Measurements from ENCODE around the gene SOAT2. TPM values are rescaled to one million over a fixed set of nuclear protein-coding genes. Genes with fewer than 3 reads are reported as not detected.

Gene SOAT2
- polyA plus RNA-seq, 1 donor (not counting 4 experiments of a cell fraction or from before 2014, with no cell fraction given) = not detected

DNA sequence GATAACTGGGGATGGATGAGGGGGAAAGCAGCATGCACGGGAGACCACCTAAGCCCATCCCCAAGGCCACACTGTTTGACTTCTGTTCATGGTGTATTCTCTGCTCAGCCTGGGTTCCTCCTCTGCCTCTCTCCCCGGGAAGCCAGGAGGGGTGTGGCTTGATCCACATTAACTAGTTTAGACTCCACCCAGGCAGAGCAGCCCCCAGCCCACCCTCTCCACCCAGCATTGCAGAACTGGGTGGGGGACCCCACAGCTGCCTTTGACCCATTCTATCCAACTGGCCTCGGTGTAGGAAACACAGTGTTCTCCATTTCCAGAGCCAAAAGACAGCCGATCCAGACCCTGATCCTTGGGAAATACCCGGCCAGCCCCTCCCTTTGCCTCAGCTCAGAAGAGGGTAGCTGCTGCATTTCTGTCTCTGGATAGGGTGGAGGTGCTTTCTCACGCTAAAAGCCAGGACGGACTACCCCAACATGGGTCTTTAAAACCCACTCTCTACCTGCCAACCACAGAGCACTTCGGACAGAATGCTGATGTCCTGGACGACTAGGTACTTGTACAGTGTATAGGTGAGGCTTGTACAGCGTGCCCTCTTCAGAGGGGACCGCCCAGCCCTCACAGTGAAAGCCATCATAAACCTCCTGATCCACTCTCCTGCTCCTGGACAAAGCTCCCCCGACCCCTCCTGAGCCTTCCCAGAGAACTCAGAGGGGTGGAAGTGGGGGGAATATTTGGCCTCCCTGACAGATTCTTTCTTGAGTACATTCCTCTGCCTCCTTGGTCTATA is 33.5 kb upstream of the SOAT2 start:
- dilution Hi-C loops (cut with MboI; ENCODE audit: extremely low pct_ligation_motif_present, low sequenced_read_pairs) = no loop called here

DNA sequence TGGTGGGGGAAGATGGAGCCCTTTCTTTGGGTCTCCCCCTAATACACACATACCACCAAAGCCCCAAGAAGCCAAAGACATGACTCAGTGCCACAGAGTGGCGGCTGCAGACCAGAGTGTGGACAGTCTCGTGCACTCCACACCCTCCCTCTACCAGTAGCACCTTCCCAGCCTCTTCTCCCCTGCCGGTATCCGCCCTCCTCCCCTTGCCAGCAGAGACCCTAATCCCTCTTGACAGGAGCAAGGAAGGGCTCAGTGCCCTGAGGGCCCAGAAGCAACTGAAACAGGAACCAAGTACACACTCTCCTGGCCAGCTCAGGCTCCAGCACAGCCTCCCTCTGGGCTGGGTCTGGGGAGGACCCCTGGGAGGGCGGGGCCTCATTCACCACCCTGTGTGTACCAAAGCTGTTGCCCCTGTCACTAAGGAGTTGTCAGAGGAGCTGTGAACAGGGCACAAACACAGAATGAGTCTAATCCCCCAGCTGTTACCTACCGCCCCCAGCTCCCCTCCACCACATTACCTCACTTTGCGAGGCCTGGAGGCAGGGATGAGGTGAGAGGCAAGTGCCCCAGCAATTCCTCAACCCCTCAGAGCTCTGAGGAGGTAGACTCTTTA is 32.3 kb upstream of the SOAT2 start:
- Histone ChIP-seq H4K20me1 (ENCODE audit: control insufficient read depth, extremely low read depth, insufficient read depth, low read length) (no peaks in the 10 kb centered on the region), H3K9ac (ENCODE audit: control insufficient read depth, extremely low read depth, insufficient read depth, low read length) (no peak overlapping the region), H3K27me3 (ENCODE audit: control insufficient read depth, extremely low read depth, insufficient read depth, low read length) (no peaks in the 10 kb centered on the region), H3K9me1 (ENCODE audit: control insufficient read depth, extremely low read depth, insufficient read depth, low read length) (peaks cover 7% of the 10 kb centered on the region), H2AFZ (ENCODE audit: control insufficient read depth, low read length) (no peak overlapping the region), H3K4me1 (ENCODE audit: control insufficient read depth, extremely low read depth, insufficient read depth, low read length) (peaks cover 29% of the 10 kb centered on the region), H3K79me2 (ENCODE audit: control insufficient read depth, insufficient read depth, low read length) (no peaks in the 10 kb centered on the region), H3K36me3 (ENCODE audit: control insufficient read depth in 2 of 2, extremely low read depth in 1 of 2, insufficient read depth in 2 of 2, low read length in 2 of 2) (peaks cover 31 to 38% of the 10 kb centered on the region in 2 experiments), H3K9me3 (ENCODE audit: control insufficient read depth, low read depth, low read length) (no peaks in the 10 kb centered on the region), H3K4me3 (ENCODE audit: control insufficient read depth in 2 of 3, extremely low read depth in 1 of 3, insufficient read depth in 2 of 3, low read depth in 1 of 3, low read length in 3 of 3) (no peak overlapping the region), H3K27ac (ENCODE audit: control insufficient read depth, insufficient read depth, low read length) (no peak overlapping the region), H3K4me2 (ENCODE audit: control insufficient read depth, extremely low read depth, insufficient read depth, low read depth, low read length) (no peak overlapping the region)
- DNase-seq (ENCODE audit: low read depth, low spot score) = no peak
- FAIRE-seq = no peak
- dilution Hi-C loops (cut with MboI; ENCODE audit: extremely low pct_ligation_motif_present, low sequenced_read_pairs) = no loop called here
- TF ChIP-seq, protein P1, sequence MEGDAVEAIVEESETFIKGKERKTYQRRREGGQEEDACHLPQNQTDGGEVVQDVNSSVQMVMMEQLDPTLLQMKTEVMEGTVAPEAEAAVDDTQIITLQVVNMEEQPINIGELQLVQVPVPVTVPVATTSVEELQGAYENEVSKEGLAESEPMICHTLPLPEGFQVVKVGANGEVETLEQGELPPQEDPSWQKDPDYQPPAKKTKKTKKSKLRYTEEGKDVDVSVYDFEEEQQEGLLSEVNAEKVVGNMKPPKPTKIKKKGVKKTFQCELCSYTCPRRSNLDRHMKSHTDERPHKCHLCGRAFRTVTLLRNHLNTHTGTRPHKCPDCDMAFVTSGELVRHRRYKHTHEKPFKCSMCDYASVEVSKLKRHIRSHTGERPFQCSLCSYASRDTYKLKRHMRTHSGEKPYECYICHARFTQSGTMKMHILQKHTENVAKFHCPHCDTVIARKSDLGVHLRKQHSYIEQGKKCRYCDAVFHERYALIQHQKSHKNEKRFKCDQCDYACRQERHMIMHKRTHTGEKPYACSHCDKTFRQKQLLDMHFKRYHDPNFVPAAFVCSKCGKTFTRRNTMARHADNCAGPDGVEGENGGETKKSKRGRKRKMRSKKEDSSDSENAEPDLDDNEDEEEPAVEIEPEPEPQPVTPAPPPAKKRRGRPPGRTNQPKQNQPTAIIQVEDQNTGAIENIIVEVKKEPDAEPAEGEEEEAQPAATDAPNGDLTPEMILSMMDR (optimal IDR thresholded peaks at IDR 0.05 in 1 of 3, IDR thresholded peaks at IDR 0.05 in 1 of 3, conservative IDR thresholded peaks at IDR 0.05 in 1 of 3; ENCODE audit: extremely low read depth in 1 of 3, insufficient read depth in 2 of 3, low read length in 3 of 3) = no peak
- TF ChIP-seq EZH2 (IDR thresholded peaks at IDR 0.05; ENCODE audit: low read length) = no peak

More for the DNA sequence above, 33.5 kb upstream of the SOAT2 start:
- peaks cover 5% of the 10 kb centered on the region for H4K20me1 ChIP-seq (ENCODE audit: control insufficient read depth, extremely low read depth, insufficient read depth, low read length)
- DNase-seq (ENCODE audit: low read depth, low spot score) (no peak), FAIRE-seq (no peak)
- no peak overlapping the region for H3K4me3 ChIP-seq (ENCODE audit: control insufficient read depth in 2 of 3, extremely low read depth in 1 of 3, insufficient read depth in 2 of 3, low read depth in 1 of 3, low read length in 3 of 3)
- no peaks in the 10 kb centered on the region for H3K27me3 ChIP-seq (ENCODE audit: control insufficient read depth, extremely low read depth, insufficient read depth, low read length)
- H3K79me2 ChIP-seq (ENCODE audit: control insufficient read depth, insufficient read depth, low read length) = no peaks in the 10 kb centered on the region
- no peak overlapping the region for H3K4me2 ChIP-seq (ENCODE audit: control insufficient read depth, extremely low read depth, insufficient read depth, low read depth, low read length)
- H3K36me3 ChIP-seq (ENCODE audit: control insufficient read depth in 2 of 2, extremely low read depth in 1 of 2, insufficient read depth in 2 of 2, low read length in 2 of 2) = peaks cover 32 to 41% of the 10 kb centered on the region in 2 experiments
- no peak overlapping the region for H2AFZ ChIP-seq (ENCODE audit: control insufficient read depth, low read length)
- H3K27ac ChIP-seq (ENCODE audit: control insufficient read depth, insufficient read depth, low read length) = no peak overlapping the region
- no peaks in the 10 kb centered on the region for H3K9me3 ChIP-seq (ENCODE audit: control insufficient read depth, low read depth, low read length)
- TF ChIP-seq, protein P1 (optimal IDR thresholded peaks at IDR 0.05 in 1 of 3, IDR thresholded peaks at IDR 0.05 in 1 of 3, conservative IDR thresholded peaks at IDR 0.05 in 1 of 3; ENCODE audit: extremely low read depth in 1 of 3, insufficient read depth in 2 of 3, low read length in 3 of 3) = no peak
- no peak for TF ChIP-seq EZH2 (IDR thresholded peaks at IDR 0.05; ENCODE audit: low read length)
- peaks cover 30% of the 10 kb centered on the region for H3K4me1 ChIP-seq (ENCODE audit: control insufficient read depth, extremely low read depth, insufficient read depth, low read length)
- H3K9me1 ChIP-seq (ENCODE audit: control insufficient read depth, extremely low read depth, insufficient read depth, low read length) = peaks cover 7% of the 10 kb centered on the region
- H3K9ac ChIP-seq (ENCODE audit: control insufficient read depth, extremely low read depth, insufficient read depth, low read length) = no peak overlapping the region

Measured in keratinocyte (primary cell).